A673 (cell line): Measurements from ENCODE around the gene KLF16. TPM values are rescaled to one million over a fixed set of nuclear protein-coding genes. Genes with fewer than 3 reads are reported as not detected.

ENCODE experiments used
- Bru-seq: library from RNA; stranded (reverse); fragments of 400-500 nt; gene quantifications from one replicate; lab custom pipeline; 2021; lab: Mats Ljungman, UMichigan
- BruChase-seq, 2 experiments: library from RNA; stranded (reverse); fragments of 400-500 nt; gene quantifications; one replicate each; lab custom pipeline; 2021; lab: Mats Ljungman, UMichigan
- BruUV-seq: library from RNA; stranded (reverse); fragments of 400-500 nt; replicated peaks from 2 replicates; lab custom pipeline; 2021; lab: Mats Ljungman, UMichigan
- CTCF ChIA-PET: fragments of 300-600 bp; sonication (Branson Sonifier 250); formaldehyde crosslinking; loops from one replicate; lab custom pipeline; 2022; ENCODE audit warnings: antibody characterized with exemption; lab: Charles Lee
- POLR2A ChIA-PET: fragments of 300-600 bp; sonication (Branson Sonifier 250); formaldehyde crosslinking; loops from one replicate; lab custom pipeline; 2022; ENCODE audit warnings: antibody characterized with exemption; ENCODE audit not compliant: low non-redundant PET; lab: Charles Lee
- DNase-seq: peaks from one replicate; pipeline ENCODE4 v3.0.0-alpha.2; 2015; ENCODE audit warnings: low spot score
- H3K27ac ChIP-seq: fragments of 200-600 bp; sonication (generic); 2 replicates; pipeline ENCODE4 v1.5.1; 2016; ENCODE audit warnings: mixed run types, low read depth, mild to moderate bottlenecking, mixed read lengths, antibody characterized with exemption, low read length; ENCODE audit not compliant: poor library complexity, severe bottlenecking
- H3K27me3 ChIP-seq: fragments of 200-600 bp; sonication (generic); replicated peaks from 2 replicates; pipeline ENCODE4 v1.6.1; 2017; ENCODE audit warnings: mixed run types, low read depth, mild to moderate bottlenecking, mixed read lengths, antibody characterized with exemption, low read length; ENCODE audit not compliant: insufficient read depth, poor library complexity
- H3K36me3 ChIP-seq: fragments of 200-600 bp; sonication (generic); 2 replicates; pipeline ENCODE4 v1.6.1; 2016; ENCODE audit warnings: mixed run types, mild to moderate bottlenecking, mixed read lengths, antibody characterized with exemption, low read length; ENCODE audit not compliant: insufficient read depth, poor library complexity, severe bottlenecking
- H3K4me1 ChIP-seq: fragments of 200-600 bp; sonication (generic); 2 replicates; pipeline ENCODE4 v1.6.1; 2017; ENCODE audit warnings: mixed run types, mild to moderate bottlenecking, mixed read lengths, antibody characterized with exemption, low read length; ENCODE audit not compliant: insufficient read depth, poor library complexity, severe bottlenecking
- H3K4me3 ChIP-seq: fragments of 200-600 bp; sonication (generic); 2 replicates; pipeline ENCODE4 v1.5.1; 2016; ENCODE audit warnings: low read depth, mixed run types, mild to moderate bottlenecking, mixed read lengths, low read length; ENCODE audit not compliant: poor library complexity, severe bottlenecking
- H3K9me3 ChIP-seq: fragments of 200-600 bp; sonication (generic); 2 replicates; pipeline ENCODE4 v1.6.1; 2016; ENCODE audit warnings: mixed run types, low read depth, mild to moderate bottlenecking, mixed read lengths, antibody characterized with exemption, low read length; ENCODE audit not compliant: poor library complexity, severe bottlenecking
- CTCF ChIP-seq: fragments of 300-800, 200-600 bp; sonication (generic); conservative IDR thresholded peaks from 2 replicates; pipeline ENCODE4 v1.5.1; 2017; ENCODE audit warnings: low read depth, mild to moderate bottlenecking, antibody characterized with exemption, low read length, moderate library complexity, mixed read lengths
- EZH2 ChIP-seq: fragments of 200-600 bp; sonication (generic); IDR thresholded peaks from 2 replicates; pipeline ENCODE4 v1.6.1; 2017; ENCODE audit warnings: borderline replicate concordance, low read depth, mild to moderate bottlenecking, mixed read lengths, antibody characterized with exemption, low read length; ENCODE audit not compliant: poor library complexity, severe bottlenecking
- intact Hi-C: fragments of 100-400 bp; cut with micrococcal nuclease; formaldehyde crosslinking; loops from one replicate; pipeline ENCODE4 v1.10.0; 2022; ENCODE audit not compliant: unreplicated experiment
- long read RNA-seq: library from polyadenylated mRNA; stranded (forward); transcript quantifications from one replicate; pipeline ENCODE4 v2.0.0, GENCODE V29; 2022
- total RNA-seq: library from RNA; stranded (reverse); gene quantifications from 2 replicates; pipeline ENCODE4 v1.2.3, GENCODE V29; 2021

KLF16 gene
- 46.8 and 49.1 TPM in 2 replicates for total RNA-seq
- Bru-seq, nascent RNA: percentile 62 among the genes with signal in this experiment
- percentile 78 among the genes with signal in this experiment for BruChase-seq, experiment 1, labeled RNA remaining after a 2-hour chase
- BruChase-seq, experiment 2, labeled RNA remaining after a 6-hour chase: percentile 86 among the genes with signal in this experiment
- long read RNA-seq, partial matches to known transcripts: 3 of 4 reads
- long read RNA-seq, other reads (novel, unspliced or antisense): 0 of 4 reads

GRCh38 chr19:1863328-1863637, at the start of gene KLF16:
Gene KLF16 (minus strand): TSS chr19:1863579. CDS start chr19:1863497, 82 bp downstream.
- Histone ChIP-seq H3K9me3 (no peaks in the 10 kb centered on the region), H3K36me3 (no peaks in the 10 kb centered on the region), H3K27me3 (no peaks in the 10 kb centered on the region), H3K27ac (peak within 1 kb of the TSS; percentile 89), H3K4me3 (peak within 1 kb of the TSS; percentile 85), H3K4me1 (peaks cover 30% of the 10 kb centered on the region)
- POLR2A ChIA-PET: no interaction called here
- intact Hi-C loops: no loop called here
- no peak for DNase-seq
- TF ChIP-seq CTCF (no peak), EZH2 (no peak)
- CTCF ChIA-PET: no interaction called here
- BruUV-seq: no TSS peak

GRCh38 chr19:1912760-1913505, 49.6 kb upstream of the KLF16 start:
- peaks cover 31% of the 10 kb centered on the region for H3K36me3 ChIP-seq
- POLR2A ChIA-PET: no interaction called here
- H3K4me3 ChIP-seq: no peak overlapping the region
- TF ChIP-seq EZH2 (no peak), CTCF (no peak)
- no peak overlapping the region for H3K27ac ChIP-seq
- intact Hi-C loops: no loop called here
- no TSS peak for BruUV-seq
- no peak for DNase-seq
- H3K27me3 ChIP-seq: no peaks in the 10 kb centered on the region
- H3K9me3 ChIP-seq: no peaks in the 10 kb centered on the region
- no peaks in the 10 kb centered on the region for H3K4me1 ChIP-seq
- CTCF ChIA-PET: interaction anchor here (0.6 kb wide), 1 partner anchor 119 kb away, joined by 3 read pairs; no protein-coding TSS in a partner anchor

GRCh38 chr19:1911995-1912394, 48.6 kb upstream of the KLF16 start:
- intact Hi-C loops: no loop called here
- Histone ChIP-seq H3K27me3 (no peaks in the 10 kb centered on the region), H3K4me3 (no peak overlapping the region), H3K36me3 (peaks cover 25% of the 10 kb centered on the region), H3K9me3 (no peaks in the 10 kb centered on the region), H3K4me1 (no peaks in the 10 kb centered on the region), H3K27ac (no peak overlapping the region)
- no peak for DNase-seq
- TF ChIP-seq EZH2 (no peak), CTCF (no peak)
- BruUV-seq: no TSS peak
- POLR2A ChIA-PET: no interaction called here
- CTCF ChIA-PET: no interaction called here
